Right forelimb (tissue), 1 donor: ENCODE data around the gene HRH1.
"Not testable (repeated sequence)": the region's sequence is repeated elsewhere in the genome, so short reads cannot be mapped to it uniquely, and the experiment has no call there.

ENCODE experiments used
- DNase-seq: peaks from one replicate; pipeline ENCODE4 v3.0.0-alpha.2; 2018

HRH1 gene

DNA sequence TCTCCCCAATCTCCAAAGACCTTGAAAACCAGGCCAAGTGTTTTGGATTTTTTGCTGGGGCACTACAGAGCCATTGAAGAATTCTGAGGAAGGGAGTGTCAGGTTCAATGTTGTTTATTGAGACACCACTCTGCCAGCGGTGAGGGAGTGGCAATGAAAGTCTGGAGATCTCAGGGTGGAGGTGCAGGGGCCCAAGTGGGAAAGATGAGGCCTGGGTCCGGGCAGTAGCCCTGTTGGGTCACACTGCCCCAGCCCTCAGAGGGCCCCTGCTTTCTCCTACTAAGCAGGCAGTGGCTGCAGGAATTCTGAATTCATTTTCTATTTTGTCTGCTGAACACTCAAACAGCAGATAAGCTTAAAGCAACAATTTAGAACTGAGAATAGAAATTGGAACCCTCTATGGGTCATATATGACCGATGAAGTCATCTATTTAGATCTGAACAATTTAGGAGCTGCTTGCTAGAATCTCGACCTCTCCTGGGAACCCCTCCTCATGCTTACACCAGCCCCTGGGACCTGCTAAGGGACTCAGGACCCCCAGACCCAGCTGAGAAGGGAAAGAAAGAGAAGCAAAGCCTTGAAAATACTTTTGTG is 17.9 kb downstream of the HRH1 start:
- no peak for DNase-seq

DNA sequence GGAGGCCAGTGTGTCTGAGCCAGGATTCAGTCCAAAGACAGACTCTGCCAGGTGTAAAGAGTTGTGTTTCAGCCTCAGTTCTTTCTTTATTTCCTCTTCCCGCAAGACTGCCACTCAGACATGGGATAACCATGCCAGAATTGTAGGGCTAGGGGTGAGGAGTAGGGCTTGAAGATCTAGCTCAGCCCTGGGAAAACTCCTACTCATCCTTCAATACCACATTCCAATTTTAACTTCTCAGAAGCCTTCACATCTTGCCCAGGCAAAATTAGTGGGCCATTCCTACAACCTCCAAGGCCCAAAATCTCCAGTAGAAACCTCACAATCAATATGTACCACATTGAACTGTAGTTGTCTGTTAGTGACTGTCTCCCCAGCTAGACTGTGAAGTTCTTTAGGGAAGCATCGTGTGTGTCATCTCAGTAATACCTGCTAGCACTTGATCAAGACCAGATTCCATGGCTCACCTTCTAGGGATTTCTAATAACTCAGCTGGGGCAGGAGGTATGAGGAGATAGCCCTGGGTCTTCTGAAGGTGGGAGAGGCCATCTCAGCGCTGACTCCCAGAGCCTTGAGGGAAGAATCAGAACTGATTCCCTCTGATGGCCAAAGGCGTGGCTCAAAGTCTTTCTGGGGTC is 19.7 kb downstream of the HRH1 start:
- no peak for DNase-seq

DNA sequence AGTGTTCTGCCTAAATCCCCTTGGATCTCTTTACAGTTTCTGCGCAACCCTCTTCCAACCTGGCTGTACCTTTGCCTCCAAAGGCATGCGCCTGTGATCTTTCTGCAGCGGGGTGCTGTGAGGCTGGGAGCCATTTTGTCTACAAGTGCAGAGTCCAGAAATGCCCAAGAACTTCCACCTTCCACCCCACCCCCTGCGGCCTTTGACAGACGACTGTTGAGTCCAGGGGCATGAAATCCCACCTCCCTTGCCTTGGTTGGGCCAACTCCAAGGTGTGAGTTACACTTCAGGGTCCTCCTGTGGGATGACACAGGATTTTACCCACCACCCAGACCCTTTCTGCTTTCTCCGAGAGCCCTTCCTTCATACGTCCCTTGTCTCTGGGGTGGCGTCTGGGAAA is 24.1 kb downstream of the HRH1 start:
- DNase-seq: peak; percentile 11

GRCh38 chr3:11184328-11184969 is 30.2 kb downstream of the HRH1 start:
- DNase-seq: not testable (repeated sequence)

DNA sequence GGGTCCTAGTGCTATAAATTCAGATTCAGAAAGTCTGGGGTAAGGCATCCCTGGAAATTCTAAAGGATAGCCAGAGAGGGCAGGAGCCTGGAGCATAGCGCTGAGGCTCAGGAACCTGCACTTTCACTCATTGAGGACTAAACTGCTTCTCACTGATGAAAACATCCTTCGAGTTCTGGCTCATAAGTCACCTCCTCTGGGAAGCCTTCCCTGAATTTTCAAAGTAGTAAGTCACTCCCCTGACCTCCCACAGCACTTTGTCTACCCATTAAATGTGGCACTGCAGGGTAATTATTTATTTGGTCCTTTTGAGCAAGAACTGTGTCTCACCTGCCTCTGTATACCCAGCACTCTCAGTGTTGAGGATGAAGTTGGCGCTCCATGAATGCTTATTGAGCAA is 30.9 kb downstream of the HRH1 start:
- no peak for DNase-seq

GRCh38 chr3:11185564-11186317 is 31.4 kb downstream of the HRH1 start:
- DNase-seq: peak; percentile 80

GRCh38 chr3:11186318-11186692 is 32.0 kb downstream of the HRH1 start:
- DNase-seq: no peak

GRCh38 chr3:11186771-11187191 is 32.5 kb downstream of the HRH1 start:
- no peak for DNase-seq

DNA sequence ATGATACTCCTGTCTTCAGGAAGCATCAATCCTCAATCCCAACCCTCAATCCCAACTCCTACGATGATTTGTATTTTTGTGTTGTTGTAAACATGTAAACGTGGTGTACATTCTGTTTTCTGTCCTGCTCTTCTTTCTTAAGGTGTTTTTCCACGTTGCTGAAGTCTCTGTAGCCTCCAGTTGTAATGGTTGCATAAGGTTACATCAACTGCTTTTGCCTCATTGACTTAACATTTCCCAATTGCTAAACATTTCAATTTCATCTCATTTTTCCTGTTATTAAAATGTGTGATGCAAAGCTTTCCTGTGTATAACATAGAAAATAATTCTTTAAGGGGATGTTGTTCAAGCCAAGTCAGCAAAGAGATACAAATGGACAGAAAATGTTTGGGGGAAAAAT is 33.4 kb downstream of the HRH1 start:
- DNase-seq: no peak

- no peak for DNase-seq
These were observed 33.9 kb downstream of the HRH1 start for GRCh38 chr3:11188231-11188630.

- peak; percentile 71 for DNase-seq
These were observed 40.9 kb downstream of the HRH1 start for GRCh38 chr3:11195201-11195600.

DNA sequence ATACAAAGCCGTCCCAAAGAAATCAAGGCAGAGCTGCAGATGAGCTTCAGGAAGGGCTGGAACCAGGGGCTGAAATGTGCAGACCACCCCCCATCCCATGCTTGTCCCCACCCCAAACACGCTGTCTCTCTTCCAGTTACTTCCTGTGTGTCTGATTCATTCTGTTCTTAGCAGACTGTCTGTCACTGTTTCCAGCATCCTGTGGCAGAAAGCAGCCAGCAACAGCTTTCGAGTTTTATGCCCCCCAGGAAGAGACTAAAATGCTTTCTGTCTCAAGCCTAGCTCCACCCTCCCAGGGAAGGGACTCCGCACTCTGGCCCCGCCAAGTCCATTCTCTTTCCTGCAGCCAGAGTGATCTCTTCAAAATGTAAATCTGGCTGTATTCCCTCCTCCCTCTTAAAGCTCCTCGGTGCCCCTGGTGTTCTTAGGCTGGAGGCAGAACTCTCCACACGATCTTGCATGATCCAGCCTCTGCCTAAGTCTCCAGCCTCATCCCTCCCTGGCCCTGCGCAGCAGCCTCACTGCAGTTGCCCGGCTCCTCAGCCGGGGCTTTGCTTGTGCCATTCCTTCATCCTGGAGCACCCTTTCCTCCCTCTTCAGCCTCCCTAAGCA is 41.5 kb downstream of the HRH1 start:
- peak; percentile 50 for DNase-seq

GRCh38 chr3:11197484-11197883 is 43.2 kb downstream of the HRH1 start:
- DNase-seq: no peak

GRCh38 chr3:11198070-11198469 is 43.8 kb downstream of the HRH1 start:
- DNase-seq: no peak

DNA sequence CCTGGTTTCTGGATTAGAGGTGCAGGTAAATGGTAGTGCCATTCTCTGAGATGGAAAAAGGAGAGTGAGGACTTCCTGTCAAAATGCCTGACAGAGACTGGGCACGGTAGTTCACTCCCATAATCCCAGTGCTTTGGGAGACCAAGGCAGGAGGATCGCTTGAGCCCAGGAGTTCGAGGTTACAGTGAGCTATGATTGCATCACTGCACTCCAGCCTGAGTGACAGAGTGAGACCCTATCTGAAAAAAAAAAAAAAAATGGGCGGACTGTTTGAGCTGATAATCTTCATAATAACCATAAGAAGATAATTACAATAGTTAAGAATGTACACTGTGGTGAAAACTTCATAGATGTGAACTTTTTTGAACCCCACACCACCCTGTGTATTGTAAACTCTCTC is 44.2 kb downstream of the HRH1 start:
- DNase-seq: no peak

- DNase-seq: no peak
These were observed 45.9 kb downstream of the HRH1 start for GRCh38 chr3:11199902-11200845.

DNA sequence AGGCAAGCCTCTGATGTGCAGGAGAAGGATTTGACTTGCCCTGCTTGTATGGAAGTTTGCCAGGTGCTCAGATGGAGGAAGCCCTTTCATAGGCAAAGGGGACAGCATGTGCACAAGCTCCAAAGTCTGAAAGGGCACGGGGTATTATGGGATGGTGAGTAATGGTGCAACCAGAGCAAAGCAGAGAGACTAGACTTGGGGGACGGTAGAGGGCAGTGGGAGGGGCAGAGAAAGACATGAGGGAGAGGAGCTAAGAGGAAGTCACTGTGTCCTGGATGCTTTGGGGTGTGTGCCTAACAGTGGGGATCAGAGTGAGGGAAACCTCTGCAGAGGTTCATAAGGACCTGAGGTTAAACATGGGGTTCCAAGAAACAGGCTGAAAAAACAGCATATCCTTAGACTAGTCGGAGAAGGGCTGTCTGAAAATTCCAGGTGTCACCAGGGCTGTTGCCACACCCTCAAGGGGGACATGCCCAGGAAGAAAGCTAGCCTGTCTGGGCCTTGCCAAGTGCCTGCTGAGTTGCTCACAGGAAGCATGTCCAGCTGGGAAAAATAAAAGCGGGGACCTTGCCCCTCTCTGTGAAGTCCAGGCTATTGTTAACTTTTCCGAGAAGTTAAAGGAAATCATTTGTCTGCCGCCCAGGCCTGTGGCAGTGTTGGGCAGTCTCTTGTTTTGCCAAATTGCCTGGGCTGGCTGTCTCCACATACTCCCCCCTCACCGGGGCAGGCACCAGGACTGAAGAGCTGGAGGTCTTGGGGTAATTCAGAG is 47.1 kb downstream of the HRH1 start:
- no peak for DNase-seq

DNA sequence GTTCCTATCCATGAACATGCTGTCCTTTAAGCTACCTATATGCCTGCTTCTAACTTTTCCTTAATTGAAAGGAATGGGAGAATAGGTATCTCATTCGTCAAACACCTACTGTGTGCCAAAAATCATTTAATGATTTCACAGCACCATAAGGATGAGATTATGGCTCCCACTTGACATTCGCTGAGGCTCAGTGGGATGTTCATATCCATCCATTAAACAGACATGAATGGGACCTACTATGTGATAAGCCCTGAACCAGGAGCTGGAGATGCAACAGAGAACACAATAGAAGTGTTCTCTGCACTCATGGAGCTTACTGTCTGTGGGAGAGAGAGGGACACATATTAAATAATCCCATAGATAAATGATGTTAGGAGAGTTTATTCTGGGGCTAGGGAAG is 49.7 kb downstream of the HRH1 start:
- no peak for DNase-seq

DNA sequence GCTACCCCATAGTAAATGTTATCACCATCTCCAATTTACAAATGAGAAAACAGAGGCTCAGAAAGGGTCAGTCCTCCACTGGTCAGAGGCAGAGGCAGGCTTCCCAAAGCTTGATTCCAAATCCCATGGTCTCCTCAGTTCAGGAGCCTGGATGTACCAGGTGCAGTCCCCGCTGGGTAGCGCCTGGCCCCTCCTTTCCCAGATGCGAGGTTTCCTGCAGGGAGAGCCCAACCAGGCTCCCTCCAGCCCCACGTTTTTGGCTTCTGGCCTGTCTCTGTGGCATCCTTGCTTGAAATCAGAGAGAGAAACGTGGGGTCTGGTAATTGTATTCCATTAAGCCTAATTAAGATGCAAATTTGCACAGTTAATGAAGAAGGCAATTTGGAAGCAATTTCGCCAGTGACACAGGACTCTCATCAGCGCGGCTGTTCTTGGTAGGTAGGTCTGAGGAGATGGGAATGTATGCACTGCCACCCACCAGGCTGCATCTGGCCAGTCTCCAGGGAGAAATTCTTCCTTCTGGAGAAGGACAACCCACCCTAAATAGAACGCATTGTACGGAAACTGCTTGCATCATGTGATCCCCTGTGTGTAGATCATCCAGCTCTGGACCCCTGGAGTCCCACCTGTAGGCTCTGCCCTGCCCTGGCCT is 50.5 kb downstream of the HRH1 start:
- no peak for DNase-seq

GRCh38 chr3:11205881-11206280 is 51.6 kb downstream of the HRH1 start:
- DNase-seq: not testable (repeated sequence)

- DNase-seq: no peak
These were observed 52.0 kb downstream of the HRH1 start for GRCh38 chr3:11206316-11206715.
